HG02610 (cell line): ENCODE results near the gene ENO4.

Experiments
- ATAC-seq: cut with Tn5 transposase; IDR thresholded peaks from one replicate; pipeline ENCODE4 v1.9.1; 2021; ENCODE audit warnings: mild to moderate bottlenecking, moderate library complexity; ENCODE audit not compliant: unreplicated experiment

ENO4 gene

DNA sequence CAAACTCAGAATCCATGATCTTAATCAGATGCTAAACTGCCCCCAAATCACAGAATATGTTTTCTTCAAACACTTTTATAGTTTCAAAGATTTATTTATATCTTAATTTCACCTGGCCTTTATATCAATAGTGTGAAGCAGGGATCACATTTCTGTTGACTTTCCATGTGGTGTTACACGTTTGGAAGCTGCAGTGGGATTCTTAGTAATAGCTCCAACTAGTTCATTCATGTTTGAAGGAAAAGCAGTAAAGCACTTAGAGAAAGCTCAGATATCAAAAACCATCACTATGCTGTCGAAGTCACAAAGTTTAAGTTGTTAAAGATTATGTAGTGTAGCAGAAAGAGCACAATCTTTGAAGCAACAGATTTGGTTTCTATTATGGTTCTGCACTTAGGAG lies 16.8 kb downstream of the ENO4 start:
- no peak for ATAC-seq

DNA sequence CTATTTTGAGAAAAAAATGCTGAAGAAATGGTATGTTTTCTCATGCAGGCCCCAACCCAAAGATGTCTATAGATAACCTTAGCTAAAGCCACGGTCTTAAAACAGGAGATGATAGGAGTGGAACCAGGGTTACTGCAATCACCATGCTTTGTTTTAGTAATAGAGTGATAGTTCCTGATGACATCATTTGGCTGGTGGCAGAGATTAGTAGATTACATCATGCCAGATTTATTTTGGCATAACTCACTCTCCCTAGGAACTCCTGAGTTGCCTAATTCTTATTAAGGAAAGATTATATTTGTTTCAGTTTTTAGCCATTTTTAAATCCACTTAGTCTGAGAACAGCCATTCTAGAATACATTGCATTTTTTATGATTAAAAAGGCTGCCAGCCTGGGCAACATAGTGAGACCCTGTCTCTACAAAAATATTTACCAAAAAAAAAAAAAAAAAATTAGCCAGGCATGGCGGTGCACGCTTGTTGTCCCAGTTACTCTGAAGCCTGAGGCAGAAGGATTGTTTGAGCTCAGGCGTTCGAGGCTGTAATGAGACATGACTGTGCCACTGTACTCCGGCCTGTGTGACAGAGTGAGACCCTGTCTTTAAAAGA lies 17.8 kb downstream of the ENO4 start:
- ATAC-seq, result no peak

GRCh38 chr10:116868198-116868676 lies 18.9 kb downstream of the ENO4 start:
- no peak for ATAC-seq

- no peak for ATAC-seq
Observed at GRCh38 chr10:116868722-116869121, 19.4 kb downstream of the ENO4 start.

DNA sequence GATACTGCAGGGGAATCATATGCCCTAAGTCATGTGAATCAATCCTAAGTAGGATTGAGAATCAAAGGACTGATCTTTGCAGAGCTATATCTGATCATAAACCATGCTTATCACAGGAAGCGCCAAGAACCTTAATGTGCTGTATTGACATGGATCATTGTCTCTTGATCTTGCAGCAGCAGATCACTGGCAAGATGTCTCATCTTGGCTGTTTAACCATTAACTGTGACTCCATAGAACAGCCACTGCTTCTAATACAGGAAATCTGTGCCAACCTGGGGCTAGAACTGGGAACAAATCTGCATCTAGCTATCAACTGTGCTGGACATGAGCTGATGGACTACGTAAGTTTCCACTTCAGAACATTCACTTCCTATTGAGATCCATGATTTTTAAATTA lies 21.6 kb downstream of the ENO4 start:
- no peak for ATAC-seq

GRCh38 chr10:116873134-116873533 lies 23.8 kb downstream of the ENO4 start:
- no peak for ATAC-seq

GRCh38 chr10:116875897-116876296 lies 26.6 kb downstream of the ENO4 start:
- no peak for ATAC-seq

GRCh38 chr10:116877391-116877790 lies 28.1 kb downstream of the ENO4 start:
- no peak for ATAC-seq

- no peak for ATAC-seq
Observed at GRCh38 chr10:116878123-116878522, 28.8 kb downstream of the ENO4 start.

DNA sequence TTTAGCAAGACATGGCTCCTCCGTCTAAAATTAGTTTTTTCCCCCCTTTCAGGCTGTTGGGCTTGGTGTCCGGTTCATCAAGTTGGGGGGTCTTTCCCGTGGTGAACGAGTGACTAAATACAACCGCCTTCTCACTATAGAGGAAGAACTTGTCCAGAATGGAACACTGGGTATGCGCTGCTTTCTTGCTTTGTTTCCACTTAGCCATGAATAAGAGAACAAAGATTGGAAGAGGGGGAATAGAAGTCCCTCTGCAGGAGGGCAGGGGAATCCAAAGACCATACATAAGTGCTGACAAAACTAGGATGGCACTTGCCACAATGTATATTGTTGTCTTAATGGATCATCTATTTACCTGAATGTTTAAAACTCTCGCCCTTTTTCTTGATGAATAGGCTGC lies 30.5 kb downstream of the ENO4 start:
- no peak for ATAC-seq

DNA sequence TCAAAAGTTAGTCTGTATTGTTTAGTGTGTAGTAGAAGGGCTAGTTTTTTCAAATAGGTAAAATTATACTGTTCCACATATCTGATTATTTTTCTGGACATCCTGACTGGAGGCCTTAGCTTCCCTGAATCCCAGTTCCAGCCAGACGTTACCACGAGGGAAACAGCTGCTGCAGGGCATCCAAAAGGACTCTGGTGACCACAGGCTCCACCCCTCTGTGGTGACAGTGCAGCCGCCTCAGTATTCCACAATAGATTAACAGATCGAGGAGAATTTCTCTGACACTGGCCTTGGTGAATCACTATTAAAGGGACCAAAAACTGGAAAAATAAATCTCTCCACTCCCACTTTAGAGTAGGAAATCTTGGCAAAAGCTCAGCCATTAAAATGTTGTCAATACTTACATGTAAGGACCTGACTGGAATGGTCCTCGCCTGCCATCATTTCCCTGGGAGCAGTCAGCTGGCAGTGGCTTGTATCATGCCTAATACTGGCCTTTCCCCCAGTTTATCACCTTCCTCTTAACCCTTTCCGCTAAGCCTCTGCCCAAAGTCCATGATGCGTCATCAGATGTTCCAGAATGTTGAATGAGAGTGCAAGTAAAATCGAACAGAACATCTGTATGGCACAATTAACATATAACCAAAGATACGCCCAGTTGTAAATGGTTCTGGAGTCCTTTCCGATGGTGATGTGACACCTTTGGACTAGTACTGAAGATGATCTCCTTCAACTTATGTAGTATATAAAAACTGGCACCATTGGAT lies 31.6 kb downstream of the ENO4 start:
- ATAC-seq, result no peak

DNA sequence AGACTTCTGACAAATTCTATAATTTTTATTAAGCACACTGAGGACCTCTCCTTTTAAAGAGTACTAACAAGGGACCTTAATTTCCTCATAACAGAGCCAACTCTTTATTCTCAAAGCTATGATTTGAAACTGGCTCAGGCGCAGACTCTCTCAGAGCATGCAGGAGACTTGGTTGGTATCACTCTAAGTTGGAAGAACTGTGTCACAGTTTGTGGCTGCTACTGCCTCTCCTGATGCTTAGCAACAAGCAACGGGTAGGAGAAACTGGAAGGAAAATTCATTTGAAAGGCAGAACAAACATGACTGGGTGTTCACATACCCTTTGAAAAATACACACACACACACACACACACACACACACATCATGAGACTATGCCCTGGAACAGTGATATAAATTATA lies 33.3 kb downstream of the ENO4 start:
- ATAC-seq, result no peak

- no peak for ATAC-seq
Observed at GRCh38 chr10:116886772-116887171, 37.5 kb downstream of the ENO4 start.

DNA sequence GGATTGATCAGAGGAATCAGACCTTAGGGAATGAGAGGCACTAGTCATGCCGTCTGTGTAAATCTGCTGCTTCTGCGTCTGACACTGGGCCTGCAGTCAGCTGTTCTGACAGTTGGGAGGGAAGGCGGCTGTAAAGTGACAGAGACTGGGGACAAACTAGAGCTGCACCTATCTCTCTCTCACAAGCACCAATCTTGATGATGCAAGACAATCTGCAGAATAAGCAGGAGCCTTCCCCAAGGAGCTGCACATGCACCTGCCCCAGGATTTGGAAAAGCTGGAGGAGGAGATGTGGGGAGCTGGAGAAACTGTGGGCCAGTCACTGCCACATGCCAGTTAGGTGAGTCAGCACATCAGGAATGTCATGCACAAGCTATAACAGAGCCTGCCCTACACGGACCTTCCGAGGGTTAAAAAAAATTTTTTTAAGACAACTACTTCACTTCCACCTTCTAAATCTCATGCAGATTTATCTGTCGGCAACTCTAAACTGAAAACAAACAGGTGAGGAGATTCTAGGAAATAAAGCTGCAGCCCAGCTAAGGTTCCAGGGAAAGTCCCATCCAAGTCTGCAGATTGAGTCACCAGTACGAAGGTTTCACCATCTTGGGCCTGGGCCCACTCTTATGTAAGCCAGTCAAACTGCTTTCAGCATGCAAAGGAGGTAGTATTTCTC lies 39.2 kb downstream of the ENO4 start:
- ATAC-seq, result no peak

DNA sequence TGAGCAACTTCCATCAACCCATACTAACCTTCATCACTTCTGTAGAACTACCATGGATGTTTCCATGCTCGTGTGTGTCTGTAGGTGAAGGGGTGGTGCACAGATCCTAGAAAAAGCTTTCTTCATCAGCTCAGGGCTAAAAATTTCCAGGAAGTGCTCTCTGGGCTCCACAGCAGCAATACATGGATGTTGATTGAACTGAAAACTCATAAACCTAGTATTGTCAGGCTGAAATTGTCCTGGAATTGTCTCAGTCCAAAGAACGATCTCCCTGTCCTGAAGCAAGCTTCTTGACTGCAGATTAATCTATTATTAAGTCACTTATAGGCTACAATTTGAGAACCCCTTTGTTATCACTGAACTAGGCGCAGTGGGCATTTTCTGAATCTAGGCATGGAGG lies 39.8 kb downstream of the ENO4 start:
- no peak for ATAC-seq

DNA sequence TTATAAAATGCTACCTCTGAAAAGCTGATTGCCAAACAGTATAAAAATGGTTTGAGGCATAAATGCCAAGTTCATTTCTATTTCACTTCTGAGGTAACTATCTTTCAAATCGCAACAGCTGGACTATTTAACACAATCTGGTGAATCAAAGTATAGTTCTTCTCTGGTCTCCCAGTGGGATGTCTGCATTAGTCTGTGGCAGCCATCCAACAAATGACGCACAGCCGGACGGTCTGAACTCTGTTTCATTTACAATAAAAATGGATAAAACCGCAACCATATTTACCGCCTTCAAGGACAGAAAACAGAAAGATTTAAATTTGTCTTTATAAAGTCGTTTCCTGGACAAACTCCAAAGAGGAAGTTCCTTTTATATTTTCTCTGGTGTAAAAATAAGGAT lies 41.9 kb downstream of the ENO4 start:
- no peak for ATAC-seq

DNA sequence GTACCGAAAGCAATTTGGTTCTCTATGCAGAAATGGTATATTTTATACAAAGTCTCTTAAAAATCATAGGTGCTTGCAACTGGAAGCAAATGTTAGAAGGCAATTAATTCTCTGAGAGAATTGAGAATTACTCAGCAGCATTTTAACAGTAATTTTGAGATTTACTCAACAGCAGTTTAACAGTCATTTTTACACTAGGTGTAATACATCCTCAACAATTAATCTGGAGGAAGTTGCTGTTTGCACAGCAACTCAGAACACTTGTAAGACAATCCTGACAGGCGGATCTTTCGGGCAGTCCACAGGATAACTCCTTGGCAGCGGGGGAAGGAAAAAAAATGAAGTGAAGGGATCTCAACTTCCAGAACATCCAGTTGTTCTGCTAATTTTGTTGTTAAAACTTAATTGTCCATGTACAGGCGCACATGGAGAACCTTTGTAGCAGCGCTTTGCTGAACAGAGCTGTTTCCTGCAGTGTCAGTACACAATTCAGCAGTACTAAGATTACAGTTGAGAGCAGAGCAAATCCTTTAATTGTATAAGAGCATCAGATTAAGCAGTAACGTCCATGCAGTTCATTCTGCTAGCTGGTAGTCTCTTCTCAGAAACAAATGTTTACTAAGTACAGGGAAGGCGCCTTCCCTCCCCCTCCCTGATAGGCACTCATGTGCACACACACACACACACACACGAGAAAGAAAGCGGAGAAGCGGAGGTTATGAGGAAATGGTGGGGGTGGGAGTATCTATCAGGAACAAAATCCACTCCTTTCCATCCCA lies 43.8 kb downstream of the ENO4 start:
- ATAC-seq, result no peak

- ATAC-seq, result no peak
Observed at GRCh38 chr10:116893686-116894037, 44.4 kb downstream of the ENO4 start.

GRCh38 chr10:116899626-116900025 lies 50.3 kb downstream of the ENO4 start:
- no peak for ATAC-seq

- no peak for ATAC-seq
Observed at GRCh38 chr10:116905845-116906210, 56.5 kb downstream of the ENO4 start.

DNA sequence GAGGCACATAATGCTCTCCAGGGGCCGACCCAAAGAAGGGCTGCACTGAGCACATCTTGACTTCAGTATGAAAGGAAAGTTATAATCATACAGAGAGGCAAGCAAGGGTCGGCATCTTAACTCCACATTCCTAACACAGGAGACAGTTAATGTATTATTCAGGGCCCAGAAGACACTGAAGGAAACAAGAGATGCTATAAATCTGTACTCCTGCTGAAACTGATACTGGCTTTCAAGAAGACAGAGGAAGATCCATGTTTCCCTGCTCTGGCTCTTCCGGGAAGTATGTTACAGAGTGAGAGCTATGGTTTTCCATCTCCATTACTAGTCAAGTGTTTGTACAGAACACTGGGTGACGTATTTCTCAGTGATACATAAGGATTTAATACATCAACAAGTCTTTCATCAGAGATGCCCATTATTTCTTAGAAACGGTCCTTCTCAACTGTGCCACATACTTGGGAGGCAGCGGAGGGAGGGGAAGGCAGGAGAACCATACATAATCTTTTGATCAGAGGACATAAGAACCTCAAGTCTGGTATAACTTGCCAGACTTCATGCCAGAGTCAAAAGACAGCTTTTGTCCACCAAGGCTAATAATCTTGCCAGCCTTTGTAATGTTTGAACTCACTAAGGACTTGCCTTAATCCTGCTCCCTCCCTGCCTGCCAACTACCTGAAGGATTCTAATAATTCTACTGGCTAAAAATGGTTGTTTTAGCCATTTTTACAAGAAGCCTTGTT lies 58.1 kb downstream of the ENO4 start:
- ATAC-seq, result no peak
